Mesenchymal stem cell (in vitro differentiated cells and primary cell): ENCODE results near the gene TIAM1.

Source experiments
- DNase-seq: peaks from one replicate; pipeline ENCODE4 v3.0.0-alpha.2; 2013
- H2AFZ ChIP-seq: one replicate; pipeline ENCODE4 v1.6.1; 2013; ENCODE audit warnings: low read depth, mild to moderate bottlenecking, control low read depth, inconsistent platforms, low read length, moderate library complexity
- H2AK5ac ChIP-seq: 2 replicates; pipeline ENCODE4 v1.6.1; 2013; ENCODE audit warnings: low read length, moderate library complexity, mild to moderate bottlenecking, inconsistent platforms; ENCODE audit not compliant: severe bottlenecking
- H2BK120ac ChIP-seq: one replicate; pipeline ENCODE4 v1.6.1; 2013; ENCODE audit warnings: low read depth, mild to moderate bottlenecking, inconsistent platforms, low read length, moderate library complexity
- H2BK12ac ChIP-seq, 2 experiments: one replicate each; pipeline ENCODE4 v1.6.1; 2013; ENCODE audit warnings: inconsistent platforms in 2 of 2, low read length in 2 of 2, mild to moderate bottlenecking in 2 of 2, moderate library complexity in 2 of 2, control low read depth in 1 of 2
- H2BK15ac ChIP-seq: one replicate; pipeline ENCODE4 v1.6.1; 2013; ENCODE audit warnings: mild to moderate bottlenecking, low read depth, inconsistent platforms; ENCODE audit not compliant: poor library complexity, severe bottlenecking
- H2BK5ac ChIP-seq: 2 replicates; pipeline ENCODE4 v1.6.1; 2013; ENCODE audit warnings: low read depth, mild to moderate bottlenecking, low read length, control low read depth, inconsistent platforms; ENCODE audit not compliant: poor library complexity, severe bottlenecking
- H3K14ac ChIP-seq, 2 experiments: one replicate each; pipeline ENCODE4 v1.6.1; 2013; ENCODE audit warnings: inconsistent platforms in 2 of 2, low read length in 2 of 2, control low read depth in 1 of 2, mild to moderate bottlenecking in 1 of 2, moderate library complexity in 1 of 2
- H3K18ac ChIP-seq, 2 experiments: one replicate each; pipeline ENCODE4 v1.6.1; 2013; ENCODE audit warnings: inconsistent platforms in 2 of 2, low read length in 2 of 2, control low read depth in 1 of 2, low read depth in 1 of 2, mild to moderate bottlenecking in 1 of 2
- H3K23ac ChIP-seq, 2 experiments: one replicate each; pipeline ENCODE4 v1.6.1; 2013; ENCODE audit warnings: inconsistent platforms in 2 of 2, low read length in 2 of 2, mild to moderate bottlenecking in 2 of 2, moderate library complexity in 2 of 2, control low read depth in 1 of 2
- H3K27ac ChIP-seq: 2 replicates; pipeline ENCODE4 v1.5.1; 2013; ENCODE audit warnings: mild to moderate bottlenecking, moderate library complexity, low read length, control low read depth, inconsistent platforms; ENCODE audit not compliant: poor library complexity, severe bottlenecking
- H3K27me3 ChIP-seq, 2 experiments: 2 replicates each; pipeline versions ENCODE4 v1.6.1 to v1.7.0; 2013; ENCODE audit warnings: low read length in 2 of 2, mild to moderate bottlenecking in 2 of 2, moderate library complexity in 2 of 2, control low read depth in 1 of 2, inconsistent platforms in 1 of 2; ENCODE audit not compliant: control insufficient read depth in 1 of 2, insufficient read depth in 1 of 2
- H3K36me3 ChIP-seq, 2 experiments: 2 replicates each; pipeline versions ENCODE4 v1.6.1 to v1.7.0; 2013; ENCODE audit warnings: low read length in 2 of 2, control low read depth in 1 of 2, inconsistent platforms in 1 of 2, low read depth in 1 of 2, mild to moderate bottlenecking in 1 of 2; ENCODE audit not compliant: insufficient read depth in 2 of 2, control insufficient read depth in 1 of 2
- H3K4ac ChIP-seq, 2 experiments: one replicate each; pipeline ENCODE4 v1.6.1; 2013; ENCODE audit warnings: inconsistent platforms in 2 of 2, low read length in 2 of 2, mild to moderate bottlenecking in 2 of 2, moderate library complexity in 2 of 2, control low read depth in 1 of 2, low read depth in 1 of 2
- H3K4me1 ChIP-seq: 2 replicates; pipeline ENCODE4 v1.6.1; 2013; ENCODE audit warnings: low read depth, low read length, control low read depth; ENCODE audit not compliant: control insufficient read depth, insufficient read depth
- H3K4me2 ChIP-seq: 2 replicates; pipeline ENCODE4 v1.6.1; 2013; ENCODE audit warnings: low read length, mild to moderate bottlenecking, inconsistent platforms; ENCODE audit not compliant: poor library complexity, severe bottlenecking
- H3K4me3 ChIP-seq, 2 experiments: 2 replicates each; pipeline versions ENCODE4 v1.5.1 to v1.7.0; 2013; ENCODE audit warnings: low read length in 2 of 2, mild to moderate bottlenecking in 2 of 2, control low read depth in 1 of 2, low read depth in 1 of 2; ENCODE audit not compliant: insufficient read depth in 1 of 2
- H3K79me1 ChIP-seq: replicated peaks from 2 replicates; pipeline ENCODE4 v1.6.1; 2013; ENCODE audit warnings: mild to moderate bottlenecking, control low read depth, low read length, inconsistent platforms; ENCODE audit not compliant: poor library complexity, severe bottlenecking
- H3K9ac ChIP-seq: 2 replicates; pipeline ENCODE4 v1.7.0; 2013; ENCODE audit warnings: mild to moderate bottlenecking, low read length, moderate library complexity
- H3K9me3 ChIP-seq: 2 replicates; pipeline ENCODE4 v1.7.0; 2013; ENCODE audit warnings: mild to moderate bottlenecking, low read length; ENCODE audit not compliant: control insufficient read depth
- H4K8ac ChIP-seq: one replicate; pipeline ENCODE4 v1.6.1; 2013; ENCODE audit warnings: inconsistent platforms, mild to moderate bottlenecking, low read length, moderate library complexity
- H4K91ac ChIP-seq: one replicate; pipeline ENCODE4 v1.6.1; 2013; ENCODE audit warnings: mild to moderate bottlenecking, low read length, inconsistent platforms
- WGBS: methylation state at CpG from one replicate; pipeline ENCODE4 v1.1.7; 2013; ENCODE audit warnings: mixed read lengths; 5-methylcytosine and 5-hydroxymethylcytosine counted together

Gene TIAM1

GRCh38 chr21:31133243-31133830, 210.7 kb downstream of the TIAM1 start:
- no peak overlapping the region for H2BK5ac ChIP-seq
- H2BK120ac ChIP-seq: no peak overlapping the region
- no peak overlapping the region for H2BK15ac ChIP-seq
- H2AK5ac ChIP-seq: no peak overlapping the region
- H3K4me1 ChIP-seq: peaks cover 4% of the 10 kb centered on the region
- H4K8ac ChIP-seq: no peak overlapping the region
- H4K91ac ChIP-seq: no peak overlapping the region
- no peak overlapping the region for H3K18ac ChIP-seq
- no peak overlapping the region for H3K9ac ChIP-seq
- H3K79me1 ChIP-seq: peaks cover 1% of the 10 kb centered on the region
- no peak overlapping the region for H2BK12ac ChIP-seq
- H3K27me3 ChIP-seq: no peaks in the 10 kb centered on the region
- H3K23ac ChIP-seq: no peak overlapping the region
- H3K14ac ChIP-seq: no peak overlapping the region
- peak overlapping the region in 1 of 2 experiments; percentile 83 for H3K4ac ChIP-seq
- H3K27ac ChIP-seq: no peak overlapping the region
- peaks cover 3 to 50% of the 10 kb centered on the region in 2 experiments for H3K36me3 ChIP-seq
- H3K9me3 ChIP-seq: no peaks in the 10 kb centered on the region
- H3K4me2 ChIP-seq: no peak overlapping the region
- 96% methylated on average over 7 of the region's 7 CpGs for WGBS
- no peak overlapping the region for H2AFZ ChIP-seq
- no peak for DNase-seq
- no peak overlapping the region for H3K4me3 ChIP-seq

- no peak overlapping the region for H3K23ac ChIP-seq
- H3K9me3 ChIP-seq: no peaks in the 10 kb centered on the region
- no peak overlapping the region for H3K27ac ChIP-seq
- peak overlapping the region in 1 of 2 experiments; percentile 21 for H3K18ac ChIP-seq
- no peak overlapping the region for H3K4me3 ChIP-seq
- no peak overlapping the region for H2AFZ ChIP-seq
- no peak overlapping the region for H2BK120ac ChIP-seq
- H4K91ac ChIP-seq: no peak overlapping the region
- peaks cover 4% of the 10 kb centered on the region for H3K4me1 ChIP-seq
- H3K9ac ChIP-seq: no peak overlapping the region
- no peak overlapping the region for H2BK15ac ChIP-seq
- H3K79me1 ChIP-seq: peaks cover 1% of the 10 kb centered on the region
- H3K27me3 ChIP-seq: no peaks in the 10 kb centered on the region
- no peak overlapping the region for H2BK12ac ChIP-seq
- no peak overlapping the region for H3K4me2 ChIP-seq
- peak; percentile 29 for DNase-seq
- no peak overlapping the region for H2AK5ac ChIP-seq
- H2BK5ac ChIP-seq: no peak overlapping the region
- no peak overlapping the region for H3K14ac ChIP-seq
- peaks cover 3 to 56% of the 10 kb centered on the region in 2 experiments for H3K36me3 ChIP-seq
- H4K8ac ChIP-seq: no peak overlapping the region
- WGBS: 90% methylated on average over 11 of the region's 11 CpGs
- no peak overlapping the region for H3K4ac ChIP-seq
Measured at GRCh38 chr21:31132574-31133242, 211.4 kb downstream of the TIAM1 start.

- Histone ChIP-seq H4K91ac (no peak overlapping the region), H4K8ac (no peak overlapping the region), H3K14ac (no peak overlapping the region), H3K27ac (no peak overlapping the region), H3K4me2 (no peak overlapping the region), H2BK5ac (no peak overlapping the region), H2BK15ac (no peak overlapping the region), H3K79me1 (peaks cover 1% of the 10 kb centered on the region), H2AFZ (no peak overlapping the region), H3K18ac (no peak overlapping the region), H3K4me1 (peaks cover 3% of the 10 kb centered on the region), H3K27me3 (no peaks in the 10 kb centered on the region), H3K36me3 (peaks cover 3 to 66% of the 10 kb centered on the region in 2 experiments), H3K9me3 (no peaks in the 10 kb centered on the region), H2BK12ac (no peak overlapping the region), H3K23ac (no peak overlapping the region), H3K9ac (no peak overlapping the region), H3K4me3 (no peak overlapping the region), H3K4ac (no peak overlapping the region), H2BK120ac (no peak overlapping the region), H2AK5ac (no peak overlapping the region)
- DNase-seq: no peak
- WGBS: 77% methylated on average over 1 of the region's 2 CpGs
Measured at GRCh38 chr21:31130821-31131220, 213.2 kb downstream of the TIAM1 start.

- Histone ChIP-seq H3K14ac (no peak overlapping the region), H2BK120ac (no peak overlapping the region), H2BK12ac (no peak overlapping the region), H3K4me2 (no peak overlapping the region), H2BK5ac (no peak overlapping the region), H3K9me3 (no peaks in the 10 kb centered on the region), H4K91ac (no peak overlapping the region), H3K4ac (no peak overlapping the region), H2AFZ (no peak overlapping the region), H3K27me3 (no peaks in the 10 kb centered on the region), H3K9ac (no peak overlapping the region), H3K4me1 (no peaks in the 10 kb centered on the region), H3K36me3 (peaks cover 6 to 66% of the 10 kb centered on the region in 2 experiments), H3K23ac (no peak overlapping the region), H3K4me3 (no peak overlapping the region), H3K79me1 (no peaks in the 10 kb centered on the region), H3K18ac (no peak overlapping the region), H2BK15ac (no peak overlapping the region), H2AK5ac (no peak overlapping the region), H4K8ac (no peak overlapping the region), H3K27ac (no peak overlapping the region)
- no peak for DNase-seq
- 79% methylated on average over 4 of the region's 5 CpGs for WGBS
Measured at GRCh38 chr21:31128234-31128633, 215.8 kb downstream of the TIAM1 start.
